K562 (cell line): ENCODE results near the gene CUEDC2.

ENCODE experiments used
- BRCA1 ChIP-seq, 2 experiments: fragments of 450-650 bp in 1 of 2; sonication (generic) in 1 of 2; formaldehyde crosslinking in 1 of 2; IDR thresholded peaks; 2 replicates each; pipeline versions ENCODE4 v1.5.0 to v1.6.1; 2017 to 2020; ENCODE audit warnings: mild to moderate bottlenecking in 1 of 2, missing genetic modification reagents in 1 of 2
- HSF4 ChIP-seq: fragments of 250-450 bp; sonication (Bioruptor Pico); IDR thresholded peaks from 2 replicates; pipeline ENCODE4 v2.1.2; 2022; ENCODE audit warnings: mild to moderate bottlenecking, moderate library complexity, borderline replicate concordance
- RAD21 ChIP-seq, 2 experiments: fragments of 250-450 bp in 1 of 2; fragments of 450-650 bp in 1 of 2; sonication (Bioruptor Pico) in 1 of 2; formaldehyde crosslinking in 1 of 2; IDR thresholded peaks in 1 of 2; conservative IDR thresholded peaks in 1 of 2; 2 replicates each; pipeline versions ENCODE4 v1.4.0 to v1.8.0; 2020 to 2022; ENCODE audit warnings: mild to moderate bottlenecking in 2 of 2, moderate library complexity in 1 of 2
- SIN3A ChIP-seq, 2 experiments: fragments of 150-350 bp in 1 of 2; IDR thresholded peaks; 2 replicates each; pipeline ENCODE4 v1.6.1; 2011 to 2016; ENCODE audit warnings: borderline replicate concordance in 2 of 2, low read depth in 2 of 2, low read length in 2 of 2, mild to moderate bottlenecking in 2 of 2, moderate library complexity in 2 of 2; ENCODE audit not compliant: control insufficient read depth in 1 of 2
- TF ChIP-seq, protein P1 (sequence below), 3 experiments: IDR thresholded peaks in 2 of 3; conservative IDR thresholded peaks in 1 of 3; 2 replicates each; pipeline ENCODE4 v1.5.1; 2011 to 2012; ENCODE audit warnings: low read length in 3 of 3, mild to moderate bottlenecking in 3 of 3, control low read depth in 2 of 3, improper control_type of control experiment in 1 of 3, inconsistent platforms in 1 of 3, low read depth in 1 of 3, mixed read lengths in 1 of 3, moderate library complexity in 1 of 3; ENCODE audit not compliant: insufficient read depth in 2 of 3
- TF ChIP-seq, protein P2 (sequence below), 2 experiments: IDR thresholded peaks; 2 replicates each; pipeline ENCODE4 v1.6.1; 2011; ENCODE audit warnings: borderline replicate concordance in 1 of 2, control low read depth in 1 of 2, low read depth in 1 of 2, low read length in 1 of 2, mild to moderate bottlenecking in 1 of 2, mixed read lengths in 1 of 2, moderate library complexity in 1 of 2; ENCODE audit not compliant: insufficient read depth in 1 of 2, insufficient read length in 1 of 2, poor library complexity in 1 of 2, severe bottlenecking in 1 of 2; ENCODE audit errors: extremely low read depth in 1 of 2

DNA sequence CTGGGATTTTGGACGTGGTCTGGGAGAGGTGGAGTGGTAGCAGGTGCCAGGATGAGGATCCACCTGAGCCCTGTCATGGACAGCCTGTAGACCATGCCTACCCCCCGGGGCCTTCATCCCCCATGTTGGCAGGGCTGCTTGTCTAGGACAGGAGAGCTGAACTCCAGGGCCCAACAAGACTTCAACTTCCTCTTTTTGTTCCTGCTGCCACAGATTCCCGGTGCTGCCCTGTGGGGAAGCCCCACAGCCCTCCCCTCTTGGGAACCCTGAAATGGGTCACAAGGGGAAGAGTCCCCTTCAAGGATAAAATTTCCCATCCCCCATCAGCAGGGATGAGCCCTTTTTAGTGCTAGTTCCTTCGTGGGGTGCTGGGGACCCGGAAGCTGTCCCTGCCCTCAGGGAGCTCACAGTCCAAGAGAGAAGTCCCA, 1.3 kb upstream of the CUEDC2 start:
- TF ChIP-seq RAD21 (CRISPR knock-in tag; conservative IDR thresholded peaks at IDR 0.05 in 1 of 2, IDR thresholded peaks at IDR 0.05 in 1 of 2) (no peak), SIN3A (IDR thresholded peaks at IDR 0.05; ENCODE audit: borderline replicate concordance in 2 of 2, control insufficient read depth in 1 of 2, low read depth in 2 of 2, low read length in 2 of 2) (no peak), BRCA1 (IDR thresholded peaks at IDR 0.05) (no peak), BRCA1 (CRISPR knock-in tag; IDR thresholded peaks at IDR 0.05) (no peak), HSF4 (no peak)
- TF ChIP-seq, protein P1, sequence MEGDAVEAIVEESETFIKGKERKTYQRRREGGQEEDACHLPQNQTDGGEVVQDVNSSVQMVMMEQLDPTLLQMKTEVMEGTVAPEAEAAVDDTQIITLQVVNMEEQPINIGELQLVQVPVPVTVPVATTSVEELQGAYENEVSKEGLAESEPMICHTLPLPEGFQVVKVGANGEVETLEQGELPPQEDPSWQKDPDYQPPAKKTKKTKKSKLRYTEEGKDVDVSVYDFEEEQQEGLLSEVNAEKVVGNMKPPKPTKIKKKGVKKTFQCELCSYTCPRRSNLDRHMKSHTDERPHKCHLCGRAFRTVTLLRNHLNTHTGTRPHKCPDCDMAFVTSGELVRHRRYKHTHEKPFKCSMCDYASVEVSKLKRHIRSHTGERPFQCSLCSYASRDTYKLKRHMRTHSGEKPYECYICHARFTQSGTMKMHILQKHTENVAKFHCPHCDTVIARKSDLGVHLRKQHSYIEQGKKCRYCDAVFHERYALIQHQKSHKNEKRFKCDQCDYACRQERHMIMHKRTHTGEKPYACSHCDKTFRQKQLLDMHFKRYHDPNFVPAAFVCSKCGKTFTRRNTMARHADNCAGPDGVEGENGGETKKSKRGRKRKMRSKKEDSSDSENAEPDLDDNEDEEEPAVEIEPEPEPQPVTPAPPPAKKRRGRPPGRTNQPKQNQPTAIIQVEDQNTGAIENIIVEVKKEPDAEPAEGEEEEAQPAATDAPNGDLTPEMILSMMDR (IDR thresholded peaks at IDR 0.05 in 2 of 3, conservative IDR thresholded peaks at IDR 0.05 in 1 of 3; ENCODE audit: insufficient read depth in 2 of 3, low read depth in 1 of 3, low read length in 3 of 3), result no peak
- TF ChIP-seq, protein P2, sequence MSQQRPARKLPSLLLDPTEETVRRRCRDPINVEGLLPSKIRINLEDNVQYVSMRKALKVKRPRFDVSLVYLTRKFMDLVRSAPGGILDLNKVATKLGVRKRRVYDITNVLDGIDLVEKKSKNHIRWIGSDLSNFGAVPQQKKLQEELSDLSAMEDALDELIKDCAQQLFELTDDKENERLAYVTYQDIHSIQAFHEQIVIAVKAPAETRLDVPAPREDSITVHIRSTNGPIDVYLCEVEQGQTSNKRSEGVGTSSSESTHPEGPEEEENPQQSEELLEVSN (IDR thresholded peaks at IDR 0.05; ENCODE audit: borderline replicate concordance in 1 of 2, extremely low read depth in 1 of 2, insufficient read depth in 1 of 2, insufficient read length in 1 of 2, low read depth in 1 of 2, low read length in 1 of 2, poor library complexity in 1 of 2, severe bottlenecking in 1 of 2), result no peak
